ENCODE data around the gene TMEM200A. TPM values are rescaled to one million over a fixed set of nuclear protein-coding genes. Genes with fewer than 3 reads are reported as not detected.

TMEM200A gene
- total and polyA plus RNA-seq, 5 donors from 2014 or later: 0.07 to 1.1 (median 0.40) TPM

DNA sequence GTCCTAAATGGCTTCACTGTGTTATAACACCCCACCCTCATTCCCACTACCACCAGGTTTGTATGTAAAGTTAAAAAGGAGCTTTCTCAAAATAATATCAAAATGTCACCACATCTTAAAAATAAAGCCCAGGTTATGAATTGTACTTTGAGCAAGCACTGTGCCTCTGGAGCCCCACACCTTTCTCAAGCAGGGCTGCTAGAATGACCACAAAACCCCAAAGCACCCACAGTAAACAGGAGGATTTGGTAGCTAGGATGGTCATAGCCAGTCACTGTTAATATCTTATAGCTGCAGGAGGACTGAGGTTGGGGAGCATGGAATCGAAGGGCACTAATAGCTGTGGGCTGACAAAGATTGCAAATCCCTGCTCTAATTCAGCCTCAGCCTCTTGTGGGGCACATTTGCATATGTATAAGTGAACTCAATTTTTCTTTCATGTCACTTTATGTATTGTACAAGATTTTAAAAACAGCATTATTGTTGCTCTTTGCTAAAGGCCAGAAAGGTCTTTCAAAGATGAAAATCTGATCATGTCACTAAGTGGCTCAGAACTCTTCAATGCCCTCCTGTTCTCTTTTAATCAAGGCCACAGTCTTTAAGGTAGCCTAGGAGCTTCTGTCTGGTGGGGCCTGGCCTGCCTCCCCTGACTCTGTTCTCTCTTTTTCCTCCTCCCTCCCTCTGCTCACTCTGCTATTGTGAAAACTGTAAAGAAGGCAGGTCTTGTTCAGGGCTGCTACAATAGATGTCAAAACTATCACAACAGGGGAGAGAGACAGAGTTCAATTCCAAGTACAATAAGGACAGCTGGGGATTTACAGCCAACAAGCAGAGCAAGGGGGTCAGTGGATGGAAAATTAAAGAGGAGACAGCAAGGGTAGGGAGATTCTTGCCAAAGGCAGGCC, 101.6 kb downstream of the TMEM200A start:
- no peak overlapping the region for H3K4me3 ChIP-seq (ENCODE audit: low read depth, low read length)
- ATAC-seq (ENCODE audit: low read depth in 2 of 2) (no peak), DNase-seq (no peak)
- Mint-ChIP-seq H3K27ac (no peak overlapping the region), H3K27me3 (peaks cover 4% of the 10 kb centered on the region), H3K36me3 (no peaks in the 10 kb centered on the region), H3K9me3 (peaks cover 0 to 1% (median 0%) of the 10 kb centered on the region in 7 donors), H3K4me3 (no peak overlapping the region), H3K4me1 (no peaks in the 10 kb centered on the region)
- no peaks in the 10 kb centered on the region for H3K9me3 ChIP-seq (ENCODE audit: control insufficient read depth in 2 of 2, low read length in 2 of 2)
- no peaks in the 10 kb centered on the region for H3K4me1 ChIP-seq (ENCODE audit: control insufficient read depth, insufficient read depth, low read length, poor library complexity, severe bottlenecking)
- H3K36me3 ChIP-seq (ENCODE audit: control insufficient read depth, insufficient read depth, low read length): no peaks in the 10 kb centered on the region
- no peaks in the 10 kb centered on the region for H3K27me3 ChIP-seq (ENCODE audit: control insufficient read depth, insufficient read depth, low read length)
- H3K27ac ChIP-seq (ENCODE audit: insufficient read depth, low read length, poor library complexity, severe bottlenecking): no peak overlapping the region

- Mint-ChIP-seq H3K4me3 (no peak overlapping the region), H3K27ac (no peak overlapping the region), H3K9me3 (peaks cover 0 to 1% (median 0%) of the 10 kb centered on the region in 7 donors), H3K27me3 (peaks cover 4% of the 10 kb centered on the region), H3K4me1 (no peaks in the 10 kb centered on the region), H3K36me3 (no peaks in the 10 kb centered on the region)
- H3K4me1 ChIP-seq (ENCODE audit: control insufficient read depth, insufficient read depth, low read length, poor library complexity, severe bottlenecking): no peaks in the 10 kb centered on the region
- ATAC-seq (ENCODE audit: low read depth in 2 of 2) (no peak), DNase-seq (no peak)
- no peaks in the 10 kb centered on the region for H3K9me3 ChIP-seq (ENCODE audit: control insufficient read depth in 2 of 2, low read length in 2 of 2)
- H3K4me3 ChIP-seq (ENCODE audit: low read depth, low read length): no peak overlapping the region
- H3K27me3 ChIP-seq (ENCODE audit: control insufficient read depth, insufficient read depth, low read length): no peaks in the 10 kb centered on the region
- no peaks in the 10 kb centered on the region for H3K36me3 ChIP-seq (ENCODE audit: control insufficient read depth, insufficient read depth, low read length)
- H3K27ac ChIP-seq (ENCODE audit: insufficient read depth, low read length, poor library complexity, severe bottlenecking): no peak overlapping the region
Measured at GRCh38 chr6:130470766-130471165, 104.9 kb downstream of the TMEM200A start.

- ATAC-seq (ENCODE audit: low read depth in 2 of 2): no peak
Measured at GRCh38 chr6:130473886-130474285, 108.1 kb downstream of the TMEM200A start.

DNA sequence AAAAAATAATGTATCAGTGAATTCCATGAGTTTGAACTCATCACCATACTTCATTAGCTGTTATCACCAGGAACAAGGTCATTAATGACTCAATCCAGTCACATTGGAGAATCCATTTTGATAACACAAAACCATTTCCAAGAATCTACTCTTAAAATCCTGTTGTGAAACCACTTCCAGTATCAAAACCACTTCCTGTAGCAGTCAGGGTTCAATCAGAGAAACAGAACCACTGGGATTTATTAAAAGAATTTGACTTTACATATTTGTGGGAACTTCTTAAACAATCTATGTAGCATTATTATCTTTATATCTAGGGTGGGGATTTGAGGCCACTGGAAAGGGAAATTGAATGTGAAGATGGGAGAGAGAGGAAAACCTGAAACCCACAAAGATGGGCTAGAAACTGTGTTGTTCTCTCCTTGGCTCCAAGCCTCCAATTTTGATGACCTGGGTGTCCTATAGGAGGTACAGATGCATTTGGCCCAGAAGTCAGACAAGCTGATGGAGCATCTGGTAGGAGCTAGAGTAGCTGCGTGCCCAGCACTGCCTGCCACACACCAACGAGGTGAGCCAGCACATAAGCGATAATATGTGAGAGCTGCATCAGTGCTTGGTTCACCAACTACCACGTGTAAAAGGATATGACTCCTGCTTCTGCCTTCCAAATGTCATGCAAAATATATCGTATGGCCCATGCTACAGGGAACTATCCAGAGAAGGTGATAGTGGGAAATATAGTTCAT, 117.0 kb downstream of the TMEM200A start:
- Mint-ChIP-seq H3K36me3 (no peaks in the 10 kb centered on the region), H3K27ac (no peak overlapping the region), H3K27me3 (no peaks in the 10 kb centered on the region), H3K9me3 (peaks cover 0 to 3% (median 0%) of the 10 kb centered on the region in 7 donors), H3K4me3 (peak overlapping the region in 2 of 4 donors; percentile 10 to 44), H3K4me1 (peaks cover 0 to 25% (median 13%) of the 10 kb centered on the region in 4 donors)
- H3K27ac ChIP-seq (ENCODE audit: insufficient read depth, low read length, poor library complexity, severe bottlenecking): no peak overlapping the region
- ATAC-seq (ENCODE audit: low read depth in 2 of 2): no peak
- H3K4me3 ChIP-seq (ENCODE audit: low read depth, low read length): no peak overlapping the region
- DNase-seq: peak in 1 of 3 donors; percentile 36
- no peaks in the 10 kb centered on the region for H3K9me3 ChIP-seq (ENCODE audit: control insufficient read depth in 2 of 2, low read length in 2 of 2)
- no peaks in the 10 kb centered on the region for H3K36me3 ChIP-seq (ENCODE audit: control insufficient read depth, insufficient read depth, low read length)
- no peaks in the 10 kb centered on the region for H3K4me1 ChIP-seq (ENCODE audit: control insufficient read depth, insufficient read depth, low read length, poor library complexity, severe bottlenecking)
- H3K27me3 ChIP-seq (ENCODE audit: control insufficient read depth, insufficient read depth, low read length): no peaks in the 10 kb centered on the region

More at GRCh38 chr6:130473886-130474285, 108.1 kb downstream of the TMEM200A start:
- DNase-seq: no peak
- Histone ChIP-seq H3K27me3 (ENCODE audit: control insufficient read depth, insufficient read depth, low read length) (no peaks in the 10 kb centered on the region), H3K4me1 (ENCODE audit: control insufficient read depth, insufficient read depth, low read length, poor library complexity, severe bottlenecking) (no peaks in the 10 kb centered on the region), H3K27ac (ENCODE audit: insufficient read depth, low read length, poor library complexity, severe bottlenecking) (no peak overlapping the region), H3K9me3 (ENCODE audit: control insufficient read depth in 2 of 2, low read length in 2 of 2) (no peaks in the 10 kb centered on the region), H3K36me3 (ENCODE audit: control insufficient read depth, insufficient read depth, low read length) (no peaks in the 10 kb centered on the region), H3K4me3 (ENCODE audit: low read depth, low read length) (no peak overlapping the region)
- Mint-ChIP-seq H3K4me3 (no peak overlapping the region), H3K27ac (no peak overlapping the region), H3K4me1 (no peaks in the 10 kb centered on the region), H3K9me3 (peaks cover 0 to 1% (median 0%) of the 10 kb centered on the region in 7 donors), H3K27me3 (peaks cover 4% of the 10 kb centered on the region), H3K36me3 (no peaks in the 10 kb centered on the region)

GRCh38 chr6:130485870-130486269, 120.1 kb downstream of the TMEM200A start:
- no peaks in the 10 kb centered on the region for H3K27me3 ChIP-seq (ENCODE audit: control insufficient read depth, insufficient read depth, low read length)
- Mint-ChIP-seq H3K36me3 (no peaks in the 10 kb centered on the region), H3K9me3 (peaks cover 0 to 3% (median 0%) of the 10 kb centered on the region in 7 donors), H3K27me3 (no peaks in the 10 kb centered on the region), H3K27ac (no peak overlapping the region), H3K4me1 (peaks cover 0 to 25% (median 14%) of the 10 kb centered on the region in 4 donors), H3K4me3 (no peak overlapping the region)
- H3K4me1 ChIP-seq (ENCODE audit: control insufficient read depth, insufficient read depth, low read length, poor library complexity, severe bottlenecking): no peaks in the 10 kb centered on the region
- no peaks in the 10 kb centered on the region for H3K36me3 ChIP-seq (ENCODE audit: control insufficient read depth, insufficient read depth, low read length)
- H3K4me3 ChIP-seq (ENCODE audit: low read depth, low read length): no peak overlapping the region
- ATAC-seq (ENCODE audit: low read depth in 2 of 2) (no peak), DNase-seq (no peak)
- no peak overlapping the region for H3K27ac ChIP-seq (ENCODE audit: insufficient read depth, low read length, poor library complexity, severe bottlenecking)
- H3K9me3 ChIP-seq (ENCODE audit: control insufficient read depth in 2 of 2, low read length in 2 of 2): no peaks in the 10 kb centered on the region

GRCh38 chr6:130486417-130486816, 120.6 kb downstream of the TMEM200A start:
- Histone ChIP-seq H3K27me3 (ENCODE audit: control insufficient read depth, insufficient read depth, low read length) (no peaks in the 10 kb centered on the region), H3K4me1 (ENCODE audit: control insufficient read depth, insufficient read depth, low read length, poor library complexity, severe bottlenecking) (no peaks in the 10 kb centered on the region), H3K36me3 (ENCODE audit: control insufficient read depth, insufficient read depth, low read length) (no peaks in the 10 kb centered on the region), H3K4me3 (ENCODE audit: low read depth, low read length) (no peak overlapping the region), H3K9me3 (ENCODE audit: control insufficient read depth in 2 of 2, low read length in 2 of 2) (no peaks in the 10 kb centered on the region), H3K27ac (ENCODE audit: insufficient read depth, low read length, poor library complexity, severe bottlenecking) (no peak overlapping the region)
- peaks cover 0 to 3% (median 0%) of the 10 kb centered on the region in 7 donors for H3K9me3 Mint-ChIP-seq
- H3K27ac Mint-ChIP-seq: no peak overlapping the region
- H3K4me1 Mint-ChIP-seq: peaks cover 0 to 22% (median 14%) of the 10 kb centered on the region in 4 donors
- H3K27me3 Mint-ChIP-seq: no peaks in the 10 kb centered on the region
- no peak for DNase-seq
- ATAC-seq (ENCODE audit: low read depth in 2 of 2): no peak
- no peaks in the 10 kb centered on the region for H3K36me3 Mint-ChIP-seq
- no peak overlapping the region for H3K4me3 Mint-ChIP-seq

DNA sequence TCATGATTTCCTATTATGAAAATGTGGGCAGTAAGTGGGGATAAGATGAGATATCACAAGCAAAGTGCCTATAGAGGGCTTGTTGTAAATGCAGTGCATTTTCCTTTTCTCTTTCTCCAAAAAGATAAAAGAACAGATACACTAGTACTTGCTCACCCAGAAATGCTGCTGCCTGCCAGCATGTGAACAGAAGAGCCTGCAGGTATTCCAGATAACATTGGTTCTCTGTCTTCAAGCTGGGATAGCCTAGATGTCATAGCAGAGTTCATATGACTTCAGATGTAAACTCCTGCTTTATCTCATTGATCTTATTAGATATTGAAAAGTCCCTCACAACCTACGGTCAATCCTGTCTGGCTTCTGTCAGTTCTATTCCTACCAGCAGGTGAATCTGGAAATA, 123.7 kb downstream of the TMEM200A start:
- peaks cover 0 to 2% (median under 1%) of the 10 kb centered on the region in 4 donors for H3K4me1 Mint-ChIP-seq
- no peaks in the 10 kb centered on the region for H3K4me1 ChIP-seq (ENCODE audit: control insufficient read depth, insufficient read depth, low read length, poor library complexity, severe bottlenecking)
- no peaks in the 10 kb centered on the region for H3K36me3 ChIP-seq (ENCODE audit: control insufficient read depth, insufficient read depth, low read length)
- no peak overlapping the region for H3K4me3 Mint-ChIP-seq
- no peak for DNase-seq
- H3K27me3 ChIP-seq (ENCODE audit: control insufficient read depth, insufficient read depth, low read length): no peaks in the 10 kb centered on the region
- no peaks in the 10 kb centered on the region for H3K27me3 Mint-ChIP-seq
- ATAC-seq (ENCODE audit: low read depth in 2 of 2): no peak
- H3K36me3 Mint-ChIP-seq: no peaks in the 10 kb centered on the region
- peaks cover 0 to 4% (median 2%) of the 10 kb centered on the region in 7 donors for H3K9me3 Mint-ChIP-seq
- H3K4me3 ChIP-seq (ENCODE audit: low read depth, low read length): no peak overlapping the region
- no peak overlapping the region for H3K27ac ChIP-seq (ENCODE audit: insufficient read depth, low read length, poor library complexity, severe bottlenecking)
- H3K27ac Mint-ChIP-seq: no peak overlapping the region
- no peaks in the 10 kb centered on the region for H3K9me3 ChIP-seq (ENCODE audit: control insufficient read depth in 2 of 2, low read length in 2 of 2)

Data from CD4-positive, CD25-positive, alpha-beta regulatory T cell (primary cell).